Left lung (tissue), 10 donors: ENCODE data around the gene WDR27. TPM values are rescaled to one million over a fixed set of nuclear protein-coding genes. Genes with fewer than 3 reads are reported as not detected.

Source experiments
- ATAC-seq: fragments of 200-7000 bp; cut with Tn5 transposase; one replicate; pipeline ENCODE4 v1.9.1; 2020; ENCODE audit warnings: moderate library complexity
- DNase-seq, 4 donors: peaks; one replicate each; pipeline ENCODE4 v3.0.0-alpha.2; 2013 to 2020
- H3K27ac ChIP-seq, 2 donors: fragments of 200-600 bp; sonication (generic) in 1 of 2; one replicate each; pipeline versions ENCODE4 v1.5.0 to v1.8.0; 2020 to 2021
- H3K27me3 ChIP-seq, 2 donors: fragments of 200-600 bp; sonication (generic) in 1 of 2; one replicate each; pipeline versions ENCODE4 v1.5.0 to v1.8.0; 2020 to 2021
- H3K36me3 ChIP-seq, 2 donors: fragments of 200-600 bp; sonication (generic) in 1 of 2; one replicate each; pipeline versions ENCODE4 v1.5.0 to v1.8.0; 2020 to 2021
- H3K4me1 ChIP-seq, 2 donors: fragments of 200-600 bp; one replicate each; pipeline ENCODE4 v1.8.0; 2021
- H3K4me3 ChIP-seq, 2 donors: fragments of 200-600 bp; sonication (generic) in 1 of 2; one replicate each; pipeline versions ENCODE4 v1.5.0 to v1.8.0; 2020 to 2021; ENCODE audit warnings: mild to moderate bottlenecking in 1 of 2
- H3K9me3 ChIP-seq, 2 donors: fragments of 200-600 bp; sonication (generic) in 1 of 2; one replicate each; pipeline versions ENCODE4 v1.5.0 to v1.8.0; 2020 to 2021
- CTCF ChIP-seq, 2 donors: fragments of 200-600 bp; sonication (generic) in 1 of 2; IDR thresholded peaks; one replicate each; pipeline versions ENCODE4 v1.5.0 to v1.8.0; 2021; ENCODE audit warnings: antibody characterized with exemption in 2 of 2
- intact Hi-C, 2 donors: fragments of 100-400 bp; cut with DNase I; formaldehyde crosslinking; loops; one replicate each; pipeline versions ENCODE4 v1.11.2 to v1.14.2; 2022
- polyA plus RNA-seq, 6 donors: library from polyadenylated mRNA; unstranded; fragments of 120-200 nt; gene quantifications; one replicate each; pipeline ENCODE4 v1.2.1, GENCODE V29; 2013; ENCODE audit not compliant: insufficient read length in 6 of 6
- total RNA-seq, 2 donors: library from RNA; stranded (reverse); fragmentation: NEBNext Ultra II Directional; extraction: Animal tissue kit (Norgen Biotek cat#: 25700); gene quantifications; one replicate each; pipeline ENCODE4 v1.2.1, GENCODE V29; 2021
- donor health status: DM: no; HTN: yes; CAD: no.
- donor health status: DM: no; HTN: no; CAD: no.

Gene WDR27
- total and polyA plus RNA-seq, 8 donors = 31.3 to 104 (median 86.3) TPM

GRCh38 chr6:169725125-169726048, 23.6 kb upstream of the WDR27 start:
- DNase-seq = peak in 3 of 4 donors; percentile 3 to 79 (median 64)
- Histone ChIP-seq H3K36me3 (no peaks in the 10 kb centered on the region), H3K4me1 (peaks cover 4 to 35% of the 10 kb centered on the region in 2 donors), H3K4me3 (peak overlapping the region; percentile 64 to 67), H3K27me3 (peaks cover 0 to 6% of the 10 kb centered on the region in 2 donors), H3K27ac (peak overlapping the region; percentile 78 to 88), H3K9me3 (no peaks in the 10 kb centered on the region)
- intact Hi-C loops = no loop called here
- no peak for TF ChIP-seq CTCF (IDR thresholded peaks at IDR 0.05)
- peak; percentile 61 for ATAC-seq

- H3K27ac ChIP-seq = peak within 1 kb of the TSS; percentile 84 to 88
- DNase-seq (peak; percentile 49 to 89 (median 72)), ATAC-seq (peak; percentile 63)
- no peak for TF ChIP-seq CTCF (IDR thresholded peaks at IDR 0.05)
- H3K4me3 ChIP-seq = peak within 1 kb of the TSS; percentile 64 to 67
- H3K36me3 ChIP-seq = no peaks in the 10 kb centered on the region
- peaks cover 0 to 6% of the 10 kb centered on the region in 2 donors for H3K27me3 ChIP-seq
- H3K9me3 ChIP-seq = no peaks in the 10 kb centered on the region
- intact Hi-C loops = no loop called here
- peaks cover 4 to 36% of the 10 kb centered on the region in 2 donors for H3K4me1 ChIP-seq
These were observed 22.8 kb upstream of the WDR27 start, which contains the start of gene PHF10 for GRCh38 chr6:169724494-169725124. PHF10 (minus strand) TSS chr6:169724500; CDS start chr6:169723931, 569 bp downstream.

- H3K9me3 ChIP-seq = no peaks in the 10 kb centered on the region
- TF ChIP-seq CTCF (IDR thresholded peaks at IDR 0.05) = no peak
- H3K36me3 ChIP-seq = no peaks in the 10 kb centered on the region
- peaks cover 4 to 36% of the 10 kb centered on the region in 2 donors for H3K4me1 ChIP-seq
- H3K27ac ChIP-seq = peak overlapping the region; percentile 78 to 84
- peak; percentile 3 for ATAC-seq
- DNase-seq = peak; percentile 29 to 83 (median 36)
- H3K4me3 ChIP-seq = peak overlapping the region; percentile 21 to 64
- H3K27me3 ChIP-seq = peaks cover 0 to 6% of the 10 kb centered on the region in 2 donors
- intact Hi-C loops = no loop called here
These were observed 22.2 kb upstream of the WDR27 start for GRCh38 chr6:169723991-169724493.

- Histone ChIP-seq H3K9me3 (no peaks in the 10 kb centered on the region), H3K4me1 (peaks cover 4 to 36% of the 10 kb centered on the region in 2 donors), H3K27me3 (peaks cover 0 to 6% of the 10 kb centered on the region in 2 donors), H3K4me3 (peak overlapping the region; percentile 52 to 64), H3K27ac (peak overlapping the region; percentile 84 to 86), H3K36me3 (no peaks in the 10 kb centered on the region)
- intact Hi-C loops = no loop called here
- DNase-seq = peak; percentile 73 to 91 (median 79)
- ATAC-seq = peak; percentile 58
- no peak for TF ChIP-seq CTCF (IDR thresholded peaks at IDR 0.05)
These were observed 21.5 kb upstream of the WDR27 start for GRCh38 chr6:169723200-169723909.
